Suprapubic skin (tissue), 4 donors: ENCODE measurements around the gene GNB2. TPM values are rescaled to one million over a fixed set of nuclear protein-coding genes. Genes with fewer than 3 reads are reported as not detected.

Experiments
- DNase-seq, 2 donors: peaks; one replicate each; pipeline ENCODE4 v3.0.0-alpha.2; 2019; ENCODE audit warnings: low spot score in 2 of 2
- H3K27ac ChIP-seq: fragments of 200-600 bp; sonication (generic); one replicate; pipeline ENCODE4 v1.5.1; 2019
- H3K27me3 ChIP-seq: fragments of 200-600 bp; sonication (generic); one replicate; pipeline ENCODE4 v1.5.1; 2019
- H3K36me3 ChIP-seq: fragments of 200-600 bp; sonication (generic); one replicate; pipeline ENCODE4 v1.5.1; 2019
- H3K4me1 ChIP-seq: fragments of 200-600 bp; sonication (generic); one replicate; pipeline ENCODE4 v1.5.1; 2019
- H3K4me3 ChIP-seq: fragments of 200-600 bp; sonication (generic); one replicate; pipeline ENCODE4 v1.5.1; 2019; ENCODE audit warnings: mild to moderate bottlenecking
- H3K9me3 ChIP-seq: fragments of 200-600 bp; sonication (generic); one replicate; pipeline ENCODE4 v1.5.1; 2019
- CTCF ChIP-seq, 2 donors: fragments of 200-600 bp in 1 of 2; fragments of 450-650 bp in 1 of 2; sonication (generic) in 1 of 2; IDR thresholded peaks; one replicate each; pipeline ENCODE4 v1.5.1; 2016 to 2019; ENCODE audit warnings: antibody characterized with exemption in 2 of 2, mild to moderate bottlenecking in 1 of 2, moderate library complexity in 1 of 2
- EP300 ChIP-seq: sonication (generic); formaldehyde crosslinking; IDR thresholded peaks from one replicate; pipeline ENCODE4 v1.6.1; 2017; ENCODE audit warnings: antibody characterized with exemption
- POLR2A ChIP-seq, 2 donors: fragments of 450-650 bp; IDR thresholded peaks; one replicate each; pipeline ENCODE4 v1.6.1; 2017; ENCODE audit warnings: antibody characterized with exemption in 2 of 2, mild to moderate bottlenecking in 2 of 2, moderate library complexity in 2 of 2
- POLR2AphosphoS5 ChIP-seq, 3 donors: sonication (generic); formaldehyde crosslinking; IDR thresholded peaks; one replicate each; pipeline ENCODE4 v1.6.1; 2017; ENCODE audit warnings: antibody characterized with exemption in 3 of 3
- WGBS: methylation state at CpG from one replicate; pipeline ENCODE4 v1.1.5; 2018; 5-methylcytosine and 5-hydroxymethylcytosine counted together
- total RNA-seq, 4 donors: library from RNA; depleted of rRNA; stranded (reverse); fragments of >200 nt; gene quantifications; one replicate each; pipeline ENCODE4 v1.1.0, GENCODE V29; 2016

GNB2 gene
- total RNA-seq, 4 donors from 2014 or later = 228 to 311 (median 300) TPM

- H3K27ac ChIP-seq = no peak overlapping the region
- TF ChIP-seq EP300 = no peak
- TF ChIP-seq POLR2A (IDR thresholded peaks at IDR 0.05) = no peak
- TF ChIP-seq CTCF (IDR thresholded peaks at IDR 0.05) = no peak
- no peak for TF ChIP-seq POLR2AphosphoS5 (IDR thresholded peaks at IDR 0.05)
- peaks cover 82% of the 10 kb centered on the region for H3K36me3 ChIP-seq
- no peak for DNase-seq
- peaks cover 24% of the 10 kb centered on the region for H3K4me1 ChIP-seq
- no peaks in the 10 kb centered on the region for H3K27me3 ChIP-seq
- 88% methylated on average over 13 of the region's 16 CpGs for WGBS
- H3K4me3 ChIP-seq = no peak overlapping the region
- H3K9me3 ChIP-seq = no peaks in the 10 kb centered on the region
Observed at GRCh38 chr7:100684534-100685042, 11.0 kb downstream of the GNB2 start.

GRCh38 chr7:100685049-100685605, 11.6 kb downstream of the GNB2 start:
- Histone ChIP-seq H3K36me3 (peaks cover 80% of the 10 kb centered on the region), H3K4me3 (no peak overlapping the region), H3K27me3 (no peaks in the 10 kb centered on the region), H3K4me1 (peaks cover 21% of the 10 kb centered on the region), H3K9me3 (no peaks in the 10 kb centered on the region), H3K27ac (no peak overlapping the region)
- no peak for DNase-seq
- no peak for TF ChIP-seq POLR2A (IDR thresholded peaks at IDR 0.05)
- no peak for TF ChIP-seq EP300
- TF ChIP-seq CTCF (IDR thresholded peaks at IDR 0.05) = no peak
- no peak for TF ChIP-seq POLR2AphosphoS5 (IDR thresholded peaks at IDR 0.05)
- WGBS = 82% methylated on average over 12 of the region's 18 CpGs

GRCh38 chr7:100685631-100686145, 12.1 kb downstream of the GNB2 start:
- H3K4me1 ChIP-seq = peaks cover 16% of the 10 kb centered on the region
- no peak overlapping the region for H3K4me3 ChIP-seq
- H3K27me3 ChIP-seq = no peaks in the 10 kb centered on the region
- H3K36me3 ChIP-seq = peaks cover 80% of the 10 kb centered on the region
- no peak for DNase-seq
- WGBS = 88% methylated on average over 17 of the region's 17 CpGs
- TF ChIP-seq POLR2AphosphoS5 (IDR thresholded peaks at IDR 0.05) (no peak), EP300 (no peak), CTCF (IDR thresholded peaks at IDR 0.05) (no peak), POLR2A (IDR thresholded peaks at IDR 0.05) (no peak)
- no peaks in the 10 kb centered on the region for H3K9me3 ChIP-seq
- no peak overlapping the region for H3K27ac ChIP-seq

GRCh38 chr7:100686201-100686821, 12.8 kb downstream of the GNB2 start:
- no peak for TF ChIP-seq EP300
- no peak for TF ChIP-seq POLR2A (IDR thresholded peaks at IDR 0.05)
- no peak for TF ChIP-seq POLR2AphosphoS5 (IDR thresholded peaks at IDR 0.05)
- TF ChIP-seq CTCF (IDR thresholded peaks at IDR 0.05) = no peak
- WGBS = 83% methylated on average over 33 of the region's 33 CpGs
- no peak for DNase-seq
- Histone ChIP-seq H3K27me3 (no peaks in the 10 kb centered on the region), H3K36me3 (peaks cover 80% of the 10 kb centered on the region), H3K4me1 (peaks cover 19% of the 10 kb centered on the region), H3K9me3 (no peaks in the 10 kb centered on the region), H3K4me3 (no peak overlapping the region), H3K27ac (no peak overlapping the region)

GRCh38 chr7:100686822-100687211, 13.3 kb downstream of the GNB2 start:
- H3K27me3 ChIP-seq = no peaks in the 10 kb centered on the region
- no peak overlapping the region for H3K4me3 ChIP-seq
- H3K36me3 ChIP-seq = peaks cover 74% of the 10 kb centered on the region
- DNase-seq = no peak
- TF ChIP-seq POLR2A (IDR thresholded peaks at IDR 0.05) = no peak
- no peak for TF ChIP-seq EP300
- no peak for TF ChIP-seq POLR2AphosphoS5 (IDR thresholded peaks at IDR 0.05)
- TF ChIP-seq CTCF (IDR thresholded peaks at IDR 0.05) = no peak
- WGBS = 93% methylated on average over 17 of the region's 17 CpGs
- H3K9me3 ChIP-seq = no peaks in the 10 kb centered on the region
- no peak overlapping the region for H3K27ac ChIP-seq
- peaks cover 24% of the 10 kb centered on the region for H3K4me1 ChIP-seq
